C4-2B (cell line): ENCODE measurements around the gene PCDH9.

Experiments used
- CTCF ChIP-seq: fragments of 450-650 bp; conservative IDR thresholded peaks from 2 replicates; pipeline ENCODE4 v1.5.1; 2017; ENCODE audit warnings: mild to moderate bottlenecking
- ZFX ChIP-seq: fragments of 450-650 bp; IDR thresholded peaks from 2 replicates; pipeline ENCODE4 v1.6.1; 2017

GRCh38 chr13:66627512-66627911 lies 602.6 kb downstream of the PCDH9 start:
- no peak for TF ChIP-seq CTCF
- TF ChIP-seq ZFX, result no peak
